GM20000 (cell line): Measurements from ENCODE around the gene TTLL4.
"Not testable (repeated sequence)": the region's sequence is repeated elsewhere in the genome, so short reads cannot be mapped to it uniquely, and the experiment has no call there.

Experiments
- DNase-seq: peaks from one replicate; pipeline ENCODE4 v3.0.0; 2012; ENCODE audit warnings: low spot score
- CTCF ChIP-seq: IDR thresholded peaks from 2 replicates; pipeline ENCODE4 v1.5.1; 2012; ENCODE audit warnings: mild to moderate bottlenecking, control low read depth; ENCODE audit errors: extremely low read depth, missing control alignments

Gene TTLL4

DNA sequence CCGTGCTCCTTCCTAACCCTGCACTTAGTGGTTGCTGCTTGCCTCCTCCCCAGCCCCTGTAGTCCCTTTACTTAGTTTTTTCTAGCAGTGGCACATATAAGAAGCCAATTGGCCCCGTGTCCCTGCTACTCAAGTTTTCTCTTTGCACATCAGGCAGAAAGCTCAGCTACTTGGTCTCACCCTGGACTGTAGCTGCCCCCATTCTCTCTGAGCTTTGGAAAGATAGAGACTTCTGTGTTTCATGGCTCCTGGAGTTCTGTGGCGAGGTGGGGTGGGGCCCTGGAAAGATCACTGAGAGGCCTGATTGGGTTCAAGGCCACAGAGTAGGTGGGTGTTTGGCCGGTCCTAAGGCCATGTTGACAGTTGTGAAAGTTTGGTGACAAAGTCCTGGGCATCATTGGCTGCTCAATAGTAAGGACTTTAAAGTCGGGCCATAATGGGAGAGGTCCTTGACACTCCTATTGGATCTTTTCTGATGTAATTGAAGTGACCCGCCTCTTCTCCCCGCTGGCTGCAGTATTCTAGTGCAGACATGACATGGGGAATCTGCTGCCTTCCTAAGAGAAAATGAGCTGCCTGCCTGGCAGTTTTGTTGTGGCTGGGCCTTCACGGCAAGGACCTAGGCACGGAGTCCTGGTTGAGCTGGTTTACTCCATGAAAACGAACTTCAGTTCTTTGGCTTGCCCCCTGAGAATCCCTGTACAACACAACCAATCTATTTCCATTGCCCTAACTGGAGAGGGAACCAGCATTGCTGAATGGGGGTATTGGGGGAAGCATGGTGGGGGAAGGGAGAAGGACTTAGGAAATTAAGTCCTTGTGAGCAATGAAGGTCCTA is 45.2 kb downstream of the TTLL4 start:
- TF ChIP-seq CTCF: no peak

DNA sequence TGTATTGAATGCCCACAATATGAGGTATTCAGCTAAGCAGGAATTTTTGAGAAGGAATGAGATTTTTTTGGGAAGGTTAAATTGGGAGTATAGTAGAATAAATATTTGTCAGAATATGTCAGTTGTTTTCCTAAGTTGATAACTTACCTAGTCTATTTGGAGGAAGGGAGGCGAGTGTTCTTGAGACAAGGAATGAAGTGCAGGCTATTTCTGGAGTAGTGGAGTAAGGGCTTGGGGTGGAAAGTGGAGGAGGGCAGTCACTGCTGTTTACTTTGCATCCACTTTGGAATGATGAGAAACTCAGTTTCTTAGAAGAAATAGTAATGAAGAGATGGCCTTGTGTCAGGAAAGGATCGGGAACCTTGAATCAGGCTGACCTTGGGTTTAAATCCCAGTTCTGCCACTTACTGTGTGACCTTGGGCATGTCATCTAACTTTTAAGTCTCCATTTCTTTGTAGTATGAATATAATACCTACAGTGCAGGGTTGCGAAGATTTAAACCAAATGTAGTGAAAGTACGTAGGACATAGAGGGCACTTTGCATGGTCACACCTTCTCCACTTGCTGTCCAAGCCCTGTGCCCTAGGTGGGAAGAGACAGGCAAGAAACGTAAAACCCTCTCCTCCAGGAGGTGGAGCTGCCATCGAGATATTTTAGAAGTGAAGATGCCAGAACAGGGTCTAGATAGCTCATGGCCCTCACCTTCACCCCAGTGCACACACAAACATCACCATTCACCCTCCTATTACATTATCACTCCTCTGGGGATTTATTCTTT is 46.2 kb downstream of the TTLL4 start:
- TF ChIP-seq CTCF: no peak
- no peak for DNase-seq

More for the DNA sequence above, 45.2 kb downstream of the TTLL4 start:
- DNase-seq: no peak

GRCh38 chr2:218761795-218762194 is 51.2 kb downstream of the TTLL4 start:
- no peak for TF ChIP-seq CTCF

DNA sequence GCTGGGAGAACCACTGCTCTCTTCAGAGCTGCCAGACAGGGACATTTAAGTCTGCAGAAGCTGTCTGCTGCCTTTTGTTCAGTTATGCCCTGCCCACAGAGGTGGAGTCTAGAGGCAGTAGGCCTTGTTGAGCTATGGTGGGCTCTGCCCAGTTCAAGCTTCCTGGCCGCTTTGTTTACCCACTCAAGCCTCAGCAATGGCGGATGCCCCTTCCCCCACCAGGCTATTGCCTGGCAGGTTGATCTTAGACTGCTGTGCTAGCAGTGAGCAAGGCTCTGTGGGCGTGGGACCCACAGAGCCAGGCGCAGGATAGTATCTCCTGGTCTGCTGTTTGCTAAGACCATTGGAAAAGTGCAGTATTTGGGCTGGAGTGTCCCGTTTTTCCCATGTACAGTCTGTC is 62.1 kb downstream of the TTLL4 start:
- DNase-seq: not testable (repeated sequence)

More at GRCh38 chr2:218761795-218762194, 51.2 kb downstream of the TTLL4 start:
- no peak for DNase-seq

DNA sequence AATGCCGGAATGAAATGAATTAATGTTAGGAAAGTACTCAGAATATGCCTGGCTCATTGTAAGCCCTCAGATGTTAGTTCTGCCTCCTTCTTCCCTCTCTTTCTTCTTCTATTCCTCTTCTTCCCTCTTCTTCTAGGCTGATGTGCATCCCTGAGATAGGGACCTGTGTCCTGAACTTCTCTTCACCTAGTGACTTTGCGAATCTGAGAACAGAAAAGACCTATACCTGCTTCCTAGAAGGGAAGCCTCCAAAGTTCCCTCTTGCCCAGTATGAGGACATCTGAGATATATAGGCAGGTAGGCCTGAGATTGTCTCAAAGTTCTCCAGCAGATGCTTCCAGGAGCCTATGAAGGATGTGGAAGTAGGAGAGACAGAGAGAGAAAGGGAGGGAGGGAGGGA is 63.2 kb downstream of the TTLL4 start:
- no peak for DNase-seq
- TF ChIP-seq CTCF: no peak

DNA sequence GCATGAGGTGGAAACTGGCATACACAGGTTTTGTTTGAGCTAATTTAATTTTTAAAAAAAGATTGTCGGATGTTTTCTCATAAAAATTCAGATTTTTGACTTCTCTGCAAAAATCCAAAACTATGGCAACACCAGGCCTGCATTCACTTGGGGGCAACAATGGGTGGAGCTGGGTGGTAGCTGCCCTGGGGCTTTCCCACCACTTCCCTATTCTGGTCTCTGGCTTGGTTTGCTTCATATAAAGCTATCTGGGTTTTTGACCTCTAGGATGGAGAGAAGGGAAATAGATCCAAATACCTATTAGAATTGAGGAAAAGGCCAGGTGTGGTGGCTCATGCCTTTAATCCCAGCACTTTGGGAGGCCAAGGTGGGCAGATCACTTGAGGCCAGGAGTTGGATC is 65.9 kb downstream of the TTLL4 start:
- DNase-seq: no peak
- TF ChIP-seq CTCF: no peak

- no peak for DNase-seq
- no peak for TF ChIP-seq CTCF
These were observed 66.8 kb downstream of the TTLL4 start for GRCh38 chr2:218777276-218777990.
